Medulla oblongata (tissue), 1 donor: Measurements from ENCODE around the gene PRKCB.
"Not testable (repeated sequence)": the region's sequence is repeated elsewhere in the genome, so short reads cannot be mapped to it uniquely, and the experiment has no call there.

ENCODE experiments used
- DNase-seq: peaks from one replicate; pipeline ENCODE4 v3.0.0-alpha.2; 2015; ENCODE audit errors: extremely low spot score

The PRKCB gene

GRCh38 chr16:24132048-24132796 lies 296.4 kb downstream of the PRKCB start:
- DNase-seq = no peak

GRCh38 chr16:24132797-24133155 lies 297.0 kb downstream of the PRKCB start:
- no peak for DNase-seq

GRCh38 chr16:24135624-24136565 lies 300.1 kb downstream of the PRKCB start:
- DNase-seq = no peak

GRCh38 chr16:24138024-24138423 lies 302.2 kb downstream of the PRKCB start:
- DNase-seq = no peak

- DNase-seq = no peak
These were observed 302.8 kb downstream of the PRKCB start for GRCh38 chr16:24138575-24138974.

- DNase-seq = no peak
These were observed 303.5 kb downstream of the PRKCB start for GRCh38 chr16:24139282-24139681.

GRCh38 chr16:24140730-24141129 lies 304.9 kb downstream of the PRKCB start:
- DNase-seq = no peak

GRCh38 chr16:24141466-24141865 lies 305.7 kb downstream of the PRKCB start:
- no peak for DNase-seq

- DNase-seq = no peak
These were observed 306.1 kb downstream of the PRKCB start for GRCh38 chr16:24141917-24142316.

GRCh38 chr16:24145927-24146326 lies 310.1 kb downstream of the PRKCB start:
- no peak for DNase-seq

GRCh38 chr16:24146518-24146917 lies 310.7 kb downstream of the PRKCB start:
- DNase-seq = no peak

- DNase-seq = no peak
These were observed 313.3 kb downstream of the PRKCB start for GRCh38 chr16:24149102-24149501.

- no peak for DNase-seq
These were observed 314.5 kb downstream of the PRKCB start for GRCh38 chr16:24150282-24150681.

- no peak for DNase-seq
These were observed 315.7 kb downstream of the PRKCB start for GRCh38 chr16:24151482-24151939.

- DNase-seq = not testable (repeated sequence)
These were observed 316.3 kb downstream of the PRKCB start for GRCh38 chr16:24152048-24152447.

GRCh38 chr16:24152826-24153225 lies 317.0 kb downstream of the PRKCB start:
- DNase-seq = no peak

GRCh38 chr16:24156777-24157176 lies 321.0 kb downstream of the PRKCB start:
- DNase-seq = no peak

GRCh38 chr16:24163935-24164334 lies 328.2 kb downstream of the PRKCB start:
- DNase-seq = no peak

- DNase-seq = no peak
These were observed 328.6 kb downstream of the PRKCB start for GRCh38 chr16:24164416-24164815.

GRCh38 chr16:24165273-24165672 lies 329.5 kb downstream of the PRKCB start:
- DNase-seq = no peak

- DNase-seq = no peak
These were observed 331.1 kb downstream of the PRKCB start for GRCh38 chr16:24166661-24167528.

GRCh38 chr16:24168856-24169255 lies 333.1 kb downstream of the PRKCB start:
- DNase-seq = no peak
